ENCODE data around the gene FAM222B. TPM values are rescaled to one million over a fixed set of nuclear protein-coding genes. Genes with fewer than 3 reads are reported as not detected.

FAM222B gene
- total RNA-seq, 1 donor: 6.9 TPM

DNA sequence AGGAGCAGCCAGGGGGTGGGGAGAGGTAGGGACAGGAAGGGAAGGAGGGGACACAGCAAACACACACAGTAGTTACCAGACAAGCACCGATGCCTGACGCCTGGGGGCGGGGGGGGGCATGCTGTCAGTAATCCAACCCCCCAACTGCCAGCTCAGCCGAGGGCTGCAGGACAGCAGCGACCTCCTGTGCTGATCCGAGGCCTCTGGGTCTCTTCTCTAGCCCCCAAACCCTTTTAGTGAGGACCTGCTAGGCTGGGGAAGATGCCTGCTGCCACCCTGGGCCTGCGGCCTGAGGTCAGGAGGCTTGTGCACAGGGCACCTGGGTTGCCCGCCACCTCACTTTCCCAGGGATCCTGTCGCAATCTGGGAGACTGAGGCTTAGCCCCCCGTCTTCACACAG lies 43.4 kb upstream of the FAM222B start:
- no peak overlapping the region for H3K4me3 ChIP-seq (ENCODE audit: low read depth, low read length)
- TF ChIP-seq CTCF (IDR thresholded peaks at IDR 0.05; ENCODE audit: insufficient read depth, low read depth, low read length): no peak
- no peak for DNase-seq (ENCODE audit: low read depth)

DNA sequence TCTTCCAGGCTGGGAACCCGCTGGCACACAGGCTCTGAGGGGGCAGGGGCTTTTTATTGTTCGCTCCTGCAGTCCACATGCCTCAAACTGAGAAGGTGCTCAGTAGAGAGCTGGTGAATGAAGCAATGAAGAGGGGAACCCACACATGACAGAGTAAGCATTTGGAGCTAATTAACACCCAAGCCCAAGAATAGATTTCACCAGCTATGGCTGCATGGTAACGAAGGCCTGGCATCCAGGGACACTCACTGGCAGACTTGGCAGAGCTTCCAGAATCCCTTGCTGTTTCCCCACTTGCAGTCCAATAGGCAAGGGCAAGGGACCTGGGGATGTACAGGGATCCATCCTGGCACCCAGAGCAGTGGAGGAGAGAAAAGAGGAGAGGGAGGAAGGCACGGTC lies 42.8 kb upstream of the FAM222B start:
- no peak overlapping the region for H3K4me3 ChIP-seq (ENCODE audit: low read depth, low read length)
- DNase-seq (ENCODE audit: low read depth): no peak
- TF ChIP-seq CTCF (IDR thresholded peaks at IDR 0.05; ENCODE audit: insufficient read depth, low read depth, low read length): no peak

GRCh38 chr17:28883967-28884702 lies 41.5 kb upstream of the FAM222B start:
- TF ChIP-seq CTCF (IDR thresholded peaks at IDR 0.05; ENCODE audit: insufficient read depth, low read depth, low read length): no peak
- H3K4me3 ChIP-seq (ENCODE audit: low read depth, low read length): no peak overlapping the region
- no peak for DNase-seq (ENCODE audit: low read depth)

DNA sequence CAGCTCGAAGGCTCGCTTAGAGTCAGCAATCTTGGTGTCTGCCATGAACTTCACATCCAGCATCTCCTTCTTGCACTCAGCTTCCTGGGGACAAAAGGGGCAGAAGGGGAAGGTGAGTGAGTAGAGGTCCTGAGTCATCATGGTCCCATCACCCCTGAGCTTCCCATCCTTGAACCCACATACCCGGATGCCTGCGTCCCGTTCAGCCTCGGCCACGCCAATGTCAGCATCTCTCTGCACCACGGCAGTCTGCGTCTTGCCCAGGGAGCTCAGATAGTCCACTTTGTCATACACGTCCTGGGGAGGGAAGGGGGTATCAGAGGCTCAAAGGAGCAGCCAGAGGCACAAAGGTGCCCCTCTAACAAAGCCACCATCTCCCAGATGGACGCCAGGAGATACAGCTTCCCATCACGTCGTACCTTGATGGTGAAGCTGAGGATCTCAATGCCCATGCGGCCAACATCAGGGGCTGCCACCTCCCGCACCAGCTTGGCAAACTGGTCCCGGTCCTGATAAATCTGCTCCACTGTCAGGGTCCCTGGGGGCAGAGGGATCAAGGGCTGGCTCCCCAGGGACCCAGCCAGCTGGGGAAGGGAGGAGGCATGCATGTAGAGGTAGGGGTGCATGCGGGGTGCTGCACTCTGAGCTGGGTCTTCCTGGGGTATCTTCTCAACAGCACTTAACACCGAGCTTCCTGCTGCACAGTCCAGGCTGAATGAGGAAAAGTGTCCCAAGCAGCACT lies 39.7 kb upstream of the FAM222B start:
- TF ChIP-seq CTCF (IDR thresholded peaks at IDR 0.05; ENCODE audit: insufficient read depth, low read depth, low read length): no peak
- no peak for DNase-seq (ENCODE audit: low read depth)
- no peak overlapping the region for H3K4me3 ChIP-seq (ENCODE audit: low read depth, low read length)

GRCh38 chr17:28881533-28882056 lies 39.0 kb upstream of the FAM222B start:
- no peak for TF ChIP-seq CTCF (IDR thresholded peaks at IDR 0.05; ENCODE audit: insufficient read depth, low read depth, low read length)
- H3K4me3 ChIP-seq (ENCODE audit: low read depth, low read length): no peak overlapping the region
- DNase-seq (ENCODE audit: low read depth): no peak

GRCh38 chr17:28880572-28880945 lies 38.0 kb upstream of the FAM222B start:
- no peak for TF ChIP-seq CTCF (IDR thresholded peaks at IDR 0.05; ENCODE audit: insufficient read depth, low read depth, low read length)

More at GRCh38 chr17:28880572-28880945, 38.0 kb upstream of the FAM222B start:
- H3K4me3 ChIP-seq (ENCODE audit: low read depth, low read length): no peak overlapping the region
- DNase-seq (ENCODE audit: low read depth): no peak

Measured in fibroblast of villous mesenchyme (primary cell).